ENCODE measurements around the gene TXN.

DNA sequence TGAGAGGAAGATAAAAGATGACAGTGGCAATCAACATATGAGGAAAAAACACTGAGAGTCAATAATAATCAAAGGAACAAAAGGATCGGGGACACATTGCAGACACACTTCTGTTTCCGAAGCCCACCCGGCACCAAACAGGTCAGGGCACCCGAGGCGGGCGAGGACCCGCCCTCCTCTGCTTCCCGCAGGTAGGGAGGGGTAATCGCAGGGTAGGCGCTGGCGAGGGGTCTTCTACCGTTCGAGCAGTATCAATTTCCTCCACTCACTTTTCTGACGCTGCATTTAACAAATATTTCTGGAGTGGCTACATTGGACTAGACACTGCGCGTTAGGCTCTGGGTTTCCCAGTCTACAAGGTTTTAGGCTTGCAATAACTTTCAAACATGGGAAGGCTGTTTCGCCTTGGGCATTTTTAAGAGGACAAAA, 1.3 kb downstream of the TXN start:
- TF ChIP-seq POLR2A (IDR thresholded peaks at IDR 0.05; ENCODE audit: low read depth, low read length), result no peak
- TF ChIP-seq SPI1 (IDR thresholded peaks at IDR 0.05; ENCODE audit: low read depth, low read length), result no peak
- no peak for TF ChIP-seq TAF1 (IDR thresholded peaks at IDR 0.05; ENCODE audit: low read depth, low read length)
- no peak for TF ChIP-seq POLR2AphosphoS5 (IDR thresholded peaks at IDR 0.05; ENCODE audit: low read depth, low read length)

All from GM12891 (cell line).